ENCODE measurements around the gene PBX4. TPM values are rescaled to one million over a fixed set of nuclear protein-coding genes. Genes with fewer than 3 reads are reported as not detected.

The PBX4 gene
- total RNA-seq, 1 donor from 2014 or later: 72.1 TPM

Other genes with a start within 250 kb of the PBX4 start
- gene GATAD2A, start 213.0 kb downstream of the PBX4 start, total RNA-seq: 128 and 135 TPM in 2 replicates
- gene TSSK6, start 103.1 kb downstream of the PBX4 start, total RNA-seq: 3.1 and 3.6 TPM in 2 replicates
- gene NDUFA13, start 102.5 kb downstream of the PBX4 start, total RNA-seq: 359 and 389 TPM in 2 replicates
- gene YJEFN3, start 89.8 kb downstream of the PBX4 start, total RNA-seq: 11.7 and 11.8 TPM in 2 replicates
- 0.17 and 0.20 TPM in 2 replicates for gene CILP2, start 80.4 kb downstream of the PBX4 start, total RNA-seq
- 62.6 and 66.9 TPM in 2 replicates for gene LPAR2, start 9.5 kb upstream of the PBX4 start, total RNA-seq
- 115 and 118 TPM in 2 replicates for gene GMIP, start 25.0 kb upstream of the PBX4 start, total RNA-seq
- gene ATP13A1, start 45.0 kb upstream of the PBX4 start, total RNA-seq: 105 and 110 TPM in 2 replicates
- gene ZNF101, start 50.2 kb upstream of the PBX4 start, total RNA-seq: 94.2 and 95.2 TPM in 2 replicates
- gene ZNF14, start 114.4 kb upstream of the PBX4 start, total RNA-seq: 6.8 and 8.5 TPM in 2 replicates
- 17.2 and 22.5 TPM in 2 replicates for gene ZNF506, start 203.1 kb upstream of the PBX4 start, total RNA-seq
- gene ZNF253, start 247.2 kb upstream of the PBX4 start, total RNA-seq: 16.5 and 17.6 TPM in 2 replicates

Data from T-helper 1 cell treated with Interleukin-12 subunit alpha and Interleukin-12 subunit beta and Interleukin-4 antibody, amounts not matched to agents 30 ng/mL and 1 ng/mL, for 36 hours (primary cell).